Retinal pigment epithelial cell (primary cell): ENCODE measurements around the gene MAP4K3.

Source experiments
- DNase-seq: peaks from one replicate; pipeline ENCODE4 v3.0.0-alpha.2; 2010; ENCODE audit warnings: low read depth
- H3K4me3 ChIP-seq: 2 replicates; pipeline ENCODE4 v1.5.1; 2011; ENCODE audit warnings: mild to moderate bottlenecking, low read length, control low read depth, moderate library complexity
- TF ChIP-seq, protein P1 (sequence below): conservative IDR thresholded peaks from 2 replicates; pipeline ENCODE4 v1.5.1; 2011; ENCODE audit warnings: low read depth, low read length, control low read depth, inconsistent platforms

MAP4K3 gene

DNA sequence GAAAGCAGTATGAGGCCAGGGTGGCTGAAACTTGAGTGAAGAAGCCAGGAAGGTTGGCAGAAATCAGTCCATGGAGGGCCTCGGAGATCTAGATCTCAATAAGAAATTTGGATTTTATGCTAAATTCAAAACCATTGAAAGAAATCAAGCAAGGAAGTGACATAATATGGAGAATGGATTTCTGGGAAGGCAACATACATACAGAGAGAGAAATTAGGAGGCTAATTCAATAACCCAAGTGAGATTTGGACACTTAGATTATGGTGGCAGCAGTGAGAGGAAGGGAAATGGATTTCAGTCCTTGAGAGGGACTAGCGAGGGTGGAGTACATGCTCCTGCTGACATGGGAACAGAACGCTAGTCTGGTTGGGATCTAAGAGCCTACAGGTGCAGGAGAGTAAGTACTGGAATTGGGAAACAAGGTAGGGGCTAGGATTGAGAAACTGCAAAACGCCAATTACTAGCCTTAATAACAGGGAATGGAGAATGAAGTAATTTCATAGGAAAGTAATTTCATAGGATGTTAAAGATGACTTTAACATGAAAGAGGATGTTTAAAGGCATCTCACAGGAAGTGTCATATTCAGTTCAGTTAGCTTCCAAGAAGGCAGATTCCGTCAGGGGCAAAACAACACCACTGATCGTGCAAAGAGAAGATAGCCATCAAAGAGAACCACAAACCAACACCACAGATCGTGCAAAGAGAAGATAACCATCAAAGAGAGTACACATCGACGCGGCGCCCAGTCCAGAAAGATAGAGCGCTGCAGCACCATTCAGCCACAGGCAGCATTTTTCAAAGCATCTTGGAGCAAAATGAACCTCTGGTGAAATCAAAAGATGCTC, 220.5 kb downstream of the MAP4K3 start:
- TF ChIP-seq, protein P1, sequence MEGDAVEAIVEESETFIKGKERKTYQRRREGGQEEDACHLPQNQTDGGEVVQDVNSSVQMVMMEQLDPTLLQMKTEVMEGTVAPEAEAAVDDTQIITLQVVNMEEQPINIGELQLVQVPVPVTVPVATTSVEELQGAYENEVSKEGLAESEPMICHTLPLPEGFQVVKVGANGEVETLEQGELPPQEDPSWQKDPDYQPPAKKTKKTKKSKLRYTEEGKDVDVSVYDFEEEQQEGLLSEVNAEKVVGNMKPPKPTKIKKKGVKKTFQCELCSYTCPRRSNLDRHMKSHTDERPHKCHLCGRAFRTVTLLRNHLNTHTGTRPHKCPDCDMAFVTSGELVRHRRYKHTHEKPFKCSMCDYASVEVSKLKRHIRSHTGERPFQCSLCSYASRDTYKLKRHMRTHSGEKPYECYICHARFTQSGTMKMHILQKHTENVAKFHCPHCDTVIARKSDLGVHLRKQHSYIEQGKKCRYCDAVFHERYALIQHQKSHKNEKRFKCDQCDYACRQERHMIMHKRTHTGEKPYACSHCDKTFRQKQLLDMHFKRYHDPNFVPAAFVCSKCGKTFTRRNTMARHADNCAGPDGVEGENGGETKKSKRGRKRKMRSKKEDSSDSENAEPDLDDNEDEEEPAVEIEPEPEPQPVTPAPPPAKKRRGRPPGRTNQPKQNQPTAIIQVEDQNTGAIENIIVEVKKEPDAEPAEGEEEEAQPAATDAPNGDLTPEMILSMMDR: no peak
- no peak overlapping the region for H3K4me3 ChIP-seq
- DNase-seq: no peak

DNA sequence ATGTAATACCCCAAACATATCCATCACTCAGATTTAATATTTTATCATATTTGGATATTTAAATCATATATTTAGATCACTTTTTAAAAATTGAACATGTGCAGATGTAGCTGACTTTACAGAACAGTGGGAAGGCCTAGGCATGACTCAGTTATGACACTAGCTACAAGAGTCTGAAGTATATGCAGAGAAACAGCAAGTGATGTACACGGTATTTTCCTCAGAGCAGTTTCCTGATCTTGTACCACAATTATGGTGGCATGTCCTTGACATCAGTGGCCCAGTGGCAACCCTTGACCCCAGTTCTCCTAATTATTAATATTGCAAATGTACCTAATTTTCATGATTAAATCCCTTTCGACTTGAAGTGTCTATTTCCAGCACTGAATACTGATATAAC, 221.5 kb downstream of the MAP4K3 start:
- TF ChIP-seq, protein P1: no peak
- no peak for DNase-seq
- no peak overlapping the region for H3K4me3 ChIP-seq

DNA sequence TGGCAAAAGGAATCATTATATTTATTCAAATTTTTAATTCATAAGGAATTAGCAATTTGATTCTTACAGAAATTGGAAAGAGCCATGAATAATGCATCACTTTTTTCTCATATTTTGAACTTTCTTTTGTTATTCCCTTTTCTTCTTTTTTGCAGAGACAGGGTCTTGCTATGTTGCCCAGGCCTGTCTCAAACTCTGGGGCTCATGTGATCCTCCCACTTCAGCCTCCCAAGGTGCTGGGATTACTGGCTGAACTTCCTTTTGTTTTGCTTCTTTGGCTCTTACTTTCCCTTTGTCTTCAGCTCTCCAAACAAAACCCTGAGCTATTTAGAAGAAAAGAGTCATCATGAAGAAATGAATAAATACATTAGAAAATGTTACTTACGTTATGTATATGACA, 224.1 kb downstream of the MAP4K3 start:
- TF ChIP-seq, protein P1: no peak
- DNase-seq: no peak

DNA sequence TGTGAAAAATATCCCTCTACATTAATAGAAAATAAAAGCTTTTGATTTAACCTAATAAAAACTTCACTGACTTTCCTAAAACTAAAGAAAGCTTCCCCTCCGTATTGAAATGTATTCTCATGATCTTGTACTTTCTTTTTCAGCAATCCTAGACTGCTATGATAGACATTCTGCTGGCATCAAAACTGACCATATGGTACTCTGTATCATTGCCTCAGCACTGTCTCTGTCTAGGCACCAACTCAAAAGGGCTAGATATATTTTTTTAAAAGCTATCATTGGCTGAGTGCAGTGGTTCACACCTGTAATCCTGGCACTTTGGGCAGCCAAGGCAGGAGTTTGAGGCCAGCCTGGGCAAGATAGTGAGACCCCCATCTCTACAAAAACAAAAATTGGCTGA, 226.2 kb downstream of the MAP4K3 start:
- TF ChIP-seq, protein P1: no peak
- no peak overlapping the region for H3K4me3 ChIP-seq
- DNase-seq: no peak

More for the DNA sequence above, 224.1 kb downstream of the MAP4K3 start:
- H3K4me3 ChIP-seq: no peak overlapping the region

DNA sequence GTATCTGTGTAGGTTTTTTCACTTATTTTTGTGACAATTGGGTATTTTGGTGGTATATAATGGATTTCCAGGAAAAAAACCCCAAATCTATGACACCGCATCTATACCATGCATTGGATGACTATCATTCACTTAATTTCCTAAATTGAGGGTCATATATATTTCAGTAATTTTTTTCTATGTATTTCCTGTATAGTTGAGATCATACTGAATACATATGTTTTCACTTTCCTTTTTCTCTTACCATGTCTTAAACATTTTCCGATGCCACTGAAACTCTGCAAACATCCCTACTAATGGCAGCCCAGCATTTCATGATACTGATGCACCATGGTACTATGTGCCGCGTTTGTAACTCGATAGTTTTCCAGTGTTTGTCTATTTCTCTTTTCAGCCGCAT, 233.7 kb downstream of the MAP4K3 start:
- TF ChIP-seq, protein P1: no peak
- no peak overlapping the region for H3K4me3 ChIP-seq
- no peak for DNase-seq

DNA sequence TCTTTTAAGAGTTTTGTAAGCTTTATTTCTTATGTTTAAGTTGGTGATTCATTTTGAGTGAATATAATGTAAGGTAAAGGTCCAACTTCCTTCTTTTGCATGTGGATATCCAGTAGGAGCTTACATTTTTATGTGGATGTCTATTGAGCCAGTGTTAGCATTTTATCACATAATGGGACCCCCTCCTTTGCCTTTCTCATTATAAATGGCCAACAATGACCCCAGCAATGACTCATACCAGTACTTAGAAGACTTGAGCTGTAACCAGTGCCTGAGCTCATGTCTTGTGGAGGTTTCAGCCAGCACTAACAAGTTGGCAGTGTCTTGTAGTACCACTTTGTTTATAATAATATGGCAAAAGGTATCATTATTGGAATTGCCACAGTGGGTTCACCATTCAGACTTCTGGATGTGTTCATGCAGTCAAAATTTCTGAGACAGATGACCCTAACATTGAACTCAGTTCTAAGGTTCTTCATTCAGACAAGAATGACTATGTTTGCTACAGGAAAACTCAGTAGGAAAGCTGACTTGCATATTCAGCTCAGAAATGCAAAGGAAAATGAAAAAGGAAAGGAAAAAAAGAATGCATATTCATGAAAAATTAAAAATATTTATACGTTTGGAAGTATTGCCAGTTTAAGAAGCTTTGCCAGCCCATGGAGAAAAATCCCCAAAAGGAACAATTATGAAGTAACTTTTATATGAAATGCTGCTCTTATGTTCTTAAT, 234.3 kb downstream of the MAP4K3 start:
- DNase-seq: peak; percentile 56
- no peak overlapping the region for H3K4me3 ChIP-seq
- TF ChIP-seq, protein P1: no peak
